Activated CD4-positive, alpha-beta T cell treated with anti-CD3 and anti-CD28 coated beads for 4 hours (primary cell): ENCODE results near the gene P2RY8.
"Not testable (repeated sequence)": the region's sequence is repeated elsewhere in the genome, so short reads cannot be mapped to it uniquely, and the experiment has no call there.

ENCODE experiments used
- DNase-seq, 2 donors: peaks; one replicate each; pipeline ENCODE4 v3.0.0-alpha.2; 2020

Gene P2RY8

DNA sequence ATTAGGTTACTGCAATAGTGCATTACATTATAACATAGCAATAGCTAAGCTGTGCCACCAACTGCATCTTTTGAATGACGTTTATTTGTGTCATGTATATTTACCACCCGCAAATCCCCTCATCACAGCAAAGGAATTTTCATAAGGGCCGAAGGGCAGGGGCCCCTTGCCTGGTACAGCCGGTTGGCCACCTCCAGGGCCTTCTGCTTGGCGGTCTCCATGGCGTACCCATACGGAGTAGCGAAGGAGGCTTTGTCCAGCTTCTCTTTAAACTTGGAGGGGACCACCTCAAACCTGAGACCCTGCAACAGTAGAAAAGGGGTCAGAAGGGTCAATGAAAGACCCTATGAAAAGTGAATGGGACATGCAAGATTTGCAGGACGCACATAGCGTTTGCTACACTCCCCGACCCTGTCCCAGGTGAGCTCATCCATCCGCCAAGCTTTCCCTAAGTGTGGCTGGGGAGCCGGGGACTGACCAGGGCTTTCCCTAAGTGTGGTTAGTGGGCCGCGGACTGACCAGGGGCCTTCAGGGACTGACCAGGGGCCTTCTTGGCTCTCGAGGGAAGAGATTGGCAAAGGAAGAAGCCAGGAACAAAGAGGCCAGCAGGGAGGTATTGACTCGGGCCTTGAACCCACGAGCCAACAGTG lies 94.8 kb downstream of the P2RY8 start:
- no peak for DNase-seq

DNA sequence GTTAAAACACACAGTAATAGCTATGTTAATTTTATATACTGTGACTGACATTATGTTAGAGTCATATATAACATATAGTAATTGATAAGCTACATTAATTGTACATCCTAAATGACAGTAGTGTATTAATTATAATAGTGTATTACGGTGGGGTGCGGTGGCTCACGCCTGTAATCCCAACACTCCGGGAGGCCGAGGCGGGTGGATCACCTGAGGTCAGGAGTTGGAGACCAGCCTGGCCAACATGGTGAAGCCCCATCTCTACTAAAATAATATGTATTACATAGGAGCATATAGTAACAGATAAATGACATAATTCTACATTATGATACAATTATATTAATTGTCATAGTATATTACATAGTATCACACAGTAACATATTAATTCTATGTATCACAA lies 96.5 kb downstream of the P2RY8 start:
- no peak for DNase-seq

DNA sequence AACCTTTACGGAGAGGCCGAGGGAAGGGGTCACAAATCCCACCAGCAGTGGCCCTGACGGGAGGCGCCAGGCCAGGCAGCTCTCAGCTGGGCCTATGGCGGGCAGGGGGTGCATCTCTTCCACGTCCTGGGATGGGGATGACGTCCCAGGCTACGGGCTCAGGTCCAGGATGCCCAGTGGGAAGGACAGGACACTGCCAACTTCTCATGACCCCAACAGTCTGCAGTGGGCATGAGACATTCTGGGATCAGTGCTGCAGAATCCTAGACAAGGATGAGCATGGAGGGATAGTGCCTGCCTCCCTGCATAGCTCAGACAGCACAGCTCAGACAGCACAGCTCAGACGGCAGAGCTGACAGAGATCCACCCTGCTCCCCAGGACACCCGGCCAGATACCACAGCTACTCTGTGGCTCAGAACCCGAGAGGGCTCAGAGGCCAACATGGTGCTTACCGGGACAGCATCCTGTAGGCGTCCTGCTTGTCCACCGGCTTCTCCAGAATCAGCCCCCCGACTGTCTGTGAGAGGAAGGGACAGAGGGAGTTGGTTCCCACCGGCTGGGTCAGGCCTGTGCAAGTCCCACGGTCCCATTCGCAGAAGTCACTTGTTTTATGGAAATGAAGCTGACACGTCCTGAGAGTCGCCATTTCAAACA lies 101.6 kb downstream of the P2RY8 start:
- DNase-seq, result no peak

DNA sequence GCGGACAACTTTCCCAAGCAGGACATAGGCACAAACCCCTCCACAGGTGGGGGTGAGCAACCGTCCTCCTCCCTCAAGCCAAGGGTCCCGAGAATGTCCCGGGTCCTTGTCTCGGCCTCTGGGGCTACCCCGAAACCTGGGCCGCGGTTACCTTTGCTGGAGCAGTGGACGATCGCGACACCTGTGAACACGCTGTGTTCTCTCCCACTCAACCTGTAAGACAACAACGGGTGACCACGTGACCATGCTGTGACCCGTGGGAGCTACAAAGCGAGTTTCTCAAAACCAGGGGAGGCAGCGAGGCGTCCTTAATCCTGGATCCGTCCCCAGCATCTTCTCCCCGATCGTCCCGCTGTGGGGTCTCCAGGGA lies 102.1 kb downstream of the P2RY8 start:
- no peak for DNase-seq

DNA sequence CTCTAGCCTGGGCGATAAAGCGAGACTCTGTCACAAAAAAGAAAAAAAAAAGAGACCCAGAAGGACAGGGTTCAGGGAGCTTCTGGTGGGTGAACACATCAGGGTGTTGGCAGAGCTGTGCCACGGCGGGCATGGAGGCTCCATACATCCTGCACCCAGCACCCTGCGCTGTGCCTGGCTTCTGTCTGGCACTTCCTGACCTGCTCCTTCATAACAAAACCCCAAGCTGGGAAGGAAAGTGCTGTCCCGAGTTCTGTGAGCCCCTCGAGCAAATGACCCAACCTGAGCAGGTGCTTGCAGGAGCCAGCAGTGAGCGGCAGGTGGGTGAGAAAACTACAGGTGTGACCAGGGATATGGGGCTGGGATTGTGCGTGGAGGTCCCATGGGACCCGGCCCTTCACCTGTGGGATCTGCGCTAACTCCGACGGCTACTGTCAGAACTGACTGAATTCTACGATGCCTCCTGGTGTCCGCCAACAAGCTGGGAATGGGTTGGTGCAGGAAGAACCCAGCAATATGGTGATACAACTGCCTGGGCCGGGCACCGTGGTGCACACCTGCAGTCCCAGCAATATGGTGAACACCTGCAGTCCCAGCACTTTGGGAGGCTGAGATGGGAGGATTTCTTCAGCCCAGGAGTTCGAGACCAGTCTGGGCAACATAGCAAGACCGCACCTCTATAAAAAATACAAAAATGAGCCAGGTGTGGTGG lies 103.2 kb downstream of the P2RY8 start:
- DNase-seq, result no peak

DNA sequence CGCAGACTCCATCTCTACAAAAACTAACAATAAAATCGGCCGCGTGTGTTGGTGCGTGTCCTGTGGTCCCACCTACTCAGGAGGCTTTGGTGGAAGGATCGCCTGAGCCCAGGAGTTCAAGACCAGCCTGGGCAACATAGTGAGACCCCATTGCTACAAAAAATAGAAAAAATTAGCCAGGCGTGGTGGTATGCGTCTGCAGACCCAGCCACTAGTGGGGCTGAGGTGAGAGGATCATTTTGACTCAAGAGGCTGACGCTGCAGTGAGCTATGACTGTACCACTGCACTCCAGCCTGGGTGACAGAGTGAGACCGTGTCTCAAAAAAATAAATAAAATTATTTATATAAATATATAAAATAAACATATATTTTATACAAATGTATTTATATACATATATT lies 106.5 kb downstream of the P2RY8 start:
- DNase-seq, result no peak

DNA sequence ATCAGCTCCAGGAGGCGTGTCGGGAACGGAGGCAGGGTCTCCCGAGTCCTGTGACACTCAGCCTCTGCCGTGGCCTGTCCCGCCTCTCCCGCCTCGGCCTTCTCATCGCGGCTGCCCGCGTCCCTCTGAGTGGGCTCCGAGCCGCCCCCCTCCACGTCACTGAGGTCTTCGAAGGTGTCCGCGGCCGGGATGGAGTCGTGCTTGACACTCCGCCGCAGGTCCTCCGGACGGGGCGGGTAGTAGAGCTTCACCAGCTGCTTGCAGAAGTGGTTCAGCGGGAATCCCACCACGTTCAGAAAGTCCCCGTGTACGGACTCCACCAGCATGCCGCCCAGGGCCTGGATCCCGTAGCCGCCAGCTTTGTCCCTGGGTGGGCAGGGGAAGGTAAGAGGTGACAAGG lies 109.2 kb downstream of the P2RY8 start:
- no peak for DNase-seq

DNA sequence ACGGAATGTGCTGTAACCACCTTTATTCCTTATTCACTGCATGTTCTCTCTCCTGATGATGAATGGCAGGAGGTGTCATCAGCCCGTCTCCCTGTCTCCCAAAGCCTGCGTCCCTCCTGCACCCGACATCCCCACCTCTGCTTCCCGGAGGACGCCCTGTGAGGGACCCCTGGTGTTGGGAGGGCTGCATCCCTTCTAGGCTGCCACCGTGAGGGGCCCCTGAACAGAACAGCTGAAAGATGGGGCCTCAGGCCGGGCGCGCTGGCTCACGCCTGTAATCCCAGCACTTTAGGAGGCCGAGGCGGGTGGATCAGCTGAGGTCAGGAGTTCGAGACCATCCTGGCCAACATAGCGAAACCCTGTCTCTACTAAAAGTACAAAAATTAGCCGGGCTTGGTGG lies 110.7 kb downstream of the P2RY8 start:
- not testable (repeated sequence) for DNase-seq

DNA sequence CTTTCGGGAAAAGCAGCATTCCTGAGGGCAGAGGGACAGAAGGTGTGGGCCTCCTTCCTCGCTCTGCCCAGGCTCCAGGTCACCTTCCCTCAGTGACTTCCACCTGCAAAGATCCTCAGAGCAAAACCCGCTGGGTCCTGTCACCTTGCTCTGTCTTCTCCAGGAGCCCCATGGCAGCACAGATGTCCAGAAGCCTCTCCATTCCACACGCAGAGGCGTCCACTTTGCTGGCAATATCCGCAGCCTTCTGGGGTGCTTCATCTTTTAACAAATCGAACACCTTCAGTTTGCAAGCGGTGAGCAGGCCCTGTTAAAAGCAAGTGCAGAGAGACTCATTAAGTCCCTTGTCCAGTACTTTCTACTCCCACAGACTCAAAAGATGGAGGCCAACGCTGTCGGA lies 111.6 kb downstream of the P2RY8 start:
- DNase-seq, result no peak

DNA sequence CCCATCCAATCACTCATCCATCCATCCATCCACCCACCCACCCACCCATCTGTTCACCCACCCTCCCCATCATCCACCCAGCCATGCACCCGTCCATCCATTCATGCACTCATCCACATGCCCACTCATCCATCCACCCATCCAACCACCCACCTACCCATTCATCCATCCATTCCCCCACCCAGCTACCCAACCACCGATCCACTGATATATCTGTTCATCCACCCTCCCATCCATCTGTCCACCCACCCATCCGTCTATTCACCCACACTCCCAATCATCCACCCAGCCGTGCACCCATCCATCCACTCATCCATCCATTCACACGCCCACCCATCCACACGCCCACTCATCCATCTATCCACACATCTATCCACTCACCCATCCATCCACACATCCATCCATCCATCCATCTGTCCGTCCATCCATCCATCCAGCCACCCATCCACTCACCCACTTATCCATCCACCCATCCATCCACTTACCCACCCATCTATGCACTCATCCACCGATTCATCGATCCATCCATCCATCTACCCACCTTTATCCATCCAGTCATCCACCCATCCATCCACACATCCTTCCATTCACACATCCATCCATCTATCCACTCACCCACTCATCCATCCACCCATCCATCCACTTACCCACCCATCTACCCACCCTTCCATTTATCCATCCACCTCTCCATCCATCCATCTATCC lies 112.7 kb downstream of the P2RY8 start:
- no peak for DNase-seq

DNA sequence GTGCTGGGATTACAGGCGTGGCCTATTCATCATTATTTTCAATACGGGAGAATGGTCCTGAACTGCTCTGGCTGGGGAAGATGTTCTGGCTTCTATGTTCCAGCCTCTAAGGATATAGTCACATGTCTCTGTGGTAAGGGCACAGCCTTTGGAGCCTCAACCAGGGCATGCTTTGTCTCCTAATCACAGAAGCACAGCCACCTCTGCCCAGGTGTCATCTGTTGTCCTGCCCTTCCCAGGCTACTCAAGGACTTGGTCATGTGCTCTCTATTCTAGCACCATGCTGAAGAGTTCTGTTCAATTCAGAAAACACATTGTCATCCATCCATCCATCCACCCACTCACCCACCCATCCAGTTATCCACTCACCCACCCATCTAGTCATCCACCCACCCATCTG lies 113.8 kb downstream of the P2RY8 start:
- no peak for DNase-seq

DNA sequence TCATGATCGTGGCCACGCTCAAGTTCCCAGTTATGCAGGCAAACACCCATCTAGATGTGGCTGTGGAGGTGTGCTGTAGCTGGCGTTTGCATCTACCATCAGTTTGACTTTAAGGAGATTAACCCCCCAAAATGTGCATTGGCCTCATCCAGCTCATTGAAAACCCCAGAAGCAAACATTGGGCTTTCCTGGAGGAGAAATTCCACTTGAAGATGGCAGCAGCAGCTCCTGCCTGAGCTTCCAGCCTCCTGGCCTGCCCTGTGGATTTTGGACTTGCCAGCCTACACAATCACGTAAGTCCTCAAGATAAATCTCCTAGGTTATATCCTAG lies 114.9 kb downstream of the P2RY8 start:
- DNase-seq, result no peak

DNA sequence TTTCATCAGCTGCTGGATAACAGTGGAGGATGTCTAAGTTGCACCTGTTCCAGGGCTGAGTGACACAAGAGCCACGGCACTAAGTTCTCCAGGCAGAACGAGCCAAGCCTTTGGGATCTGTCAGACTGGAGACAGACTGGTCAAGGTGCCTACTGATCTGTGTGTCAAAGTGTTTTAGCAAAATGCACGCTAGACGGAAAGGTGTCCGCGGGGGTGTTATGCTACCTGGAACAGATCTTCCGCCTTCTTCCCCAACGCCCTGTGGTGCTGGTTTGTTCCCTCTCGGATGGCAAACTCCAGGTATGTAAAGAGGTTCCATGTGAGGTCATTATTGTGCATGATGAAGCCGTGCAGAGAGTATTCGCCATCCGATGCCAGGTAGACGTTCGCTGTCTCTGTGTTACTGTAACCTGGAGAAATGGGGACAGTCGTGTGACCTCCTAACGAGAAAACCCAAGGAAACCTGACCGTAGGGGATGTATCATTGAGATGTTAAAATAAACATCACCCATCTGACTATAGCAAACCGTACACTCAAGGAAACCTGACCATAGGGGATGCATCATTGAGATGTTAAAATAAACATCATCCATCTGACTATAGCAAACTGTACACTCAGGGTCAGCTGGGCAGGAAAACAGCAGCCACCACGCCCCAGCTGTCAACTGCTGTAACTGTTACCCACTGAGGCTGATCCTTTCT lies 115.4 kb downstream of the P2RY8 start:
- no peak for DNase-seq

DNA sequence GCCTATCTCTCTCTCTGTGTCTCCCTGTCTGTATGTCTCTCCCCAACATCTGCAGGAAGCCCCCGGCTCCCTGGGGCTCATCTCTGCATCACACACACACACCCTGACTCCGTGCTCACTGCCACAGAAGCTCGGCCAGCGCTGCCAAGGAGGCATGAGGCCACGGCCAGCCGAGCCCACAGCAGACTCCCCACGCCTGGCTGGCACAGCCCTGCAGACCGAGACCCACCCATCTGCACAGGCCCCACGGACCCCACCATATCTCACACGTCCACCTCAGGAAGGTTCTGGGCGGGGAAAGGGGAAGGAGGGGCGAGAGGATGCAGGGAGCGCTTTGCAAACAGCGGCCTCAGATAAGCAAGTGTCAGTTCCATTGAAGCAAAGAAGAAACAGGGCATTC lies 116.6 kb downstream of the P2RY8 start:
- no peak for DNase-seq

DNA sequence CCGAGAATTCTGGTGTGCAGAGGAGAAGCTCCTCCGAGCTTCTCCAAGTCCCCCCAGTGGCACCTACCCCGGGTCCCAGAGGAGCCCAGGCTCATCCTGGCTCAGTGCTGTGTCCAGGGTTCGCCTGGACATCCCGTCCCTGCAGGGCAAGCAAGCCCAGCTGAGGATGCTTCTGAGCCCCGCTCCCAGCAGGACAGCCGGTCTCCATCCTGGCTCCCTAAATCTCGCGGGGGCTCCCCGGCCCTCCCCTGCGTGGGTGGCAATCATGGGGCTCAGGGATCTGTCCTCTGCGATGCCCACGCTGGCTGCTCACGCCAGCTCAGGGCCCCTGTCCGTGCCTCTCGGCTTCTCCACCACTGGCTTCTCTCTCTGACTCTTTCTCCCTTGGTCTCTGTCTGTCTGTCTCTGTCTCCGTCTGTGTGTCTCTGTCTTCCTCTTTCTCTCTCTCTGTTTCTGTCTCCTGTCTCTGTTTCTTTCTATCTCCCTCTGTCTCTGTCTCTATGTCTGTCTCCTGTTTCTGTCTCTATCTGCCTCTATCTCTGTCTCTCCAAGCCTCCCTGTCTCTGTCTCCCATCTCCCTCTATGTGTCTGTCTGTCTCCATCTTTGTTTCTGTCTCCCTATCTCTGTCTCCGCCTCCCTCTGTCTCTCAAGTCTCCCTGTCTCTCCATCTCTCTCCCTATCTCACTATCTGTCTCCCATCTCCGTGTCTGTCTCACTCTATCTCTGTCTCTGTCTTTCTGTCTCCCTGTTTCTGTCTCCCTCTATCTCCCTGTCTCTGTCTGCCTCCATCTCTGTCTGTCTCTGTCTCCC lies 117.2 kb downstream of the P2RY8 start:
- DNase-seq, result no peak

DNA sequence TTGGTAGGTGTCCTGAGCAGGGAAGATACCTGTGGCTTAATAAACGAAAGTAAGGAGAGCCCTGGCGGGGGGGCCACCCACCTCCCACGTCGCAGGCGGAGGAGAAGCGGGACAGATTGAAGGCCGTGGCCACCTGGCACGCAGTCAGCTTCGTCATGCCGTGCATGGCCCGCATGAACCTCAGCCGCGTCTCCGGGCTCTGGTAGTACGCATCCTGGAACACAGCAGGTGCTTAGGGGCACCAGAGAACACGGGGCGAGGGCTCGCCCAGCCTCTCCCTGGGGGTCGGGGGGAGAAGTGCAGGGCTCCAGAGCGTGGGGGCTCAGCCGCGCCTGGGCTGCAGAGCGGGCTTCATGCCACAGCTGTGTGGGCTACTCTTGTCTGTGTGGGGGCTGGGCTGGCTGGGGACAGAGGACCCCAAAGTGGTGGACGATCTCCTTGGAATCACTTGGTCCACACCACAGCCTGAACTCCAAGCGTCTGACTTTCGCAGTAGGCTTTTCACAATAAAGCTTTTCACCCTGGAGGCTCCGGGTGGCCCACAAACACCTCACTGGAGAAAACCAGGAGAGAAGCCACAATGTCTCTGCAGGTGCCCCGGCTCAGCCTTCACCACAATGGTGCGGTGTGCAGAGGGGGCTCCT lies 118.0 kb downstream of the P2RY8 start:
- no peak for DNase-seq

DNA sequence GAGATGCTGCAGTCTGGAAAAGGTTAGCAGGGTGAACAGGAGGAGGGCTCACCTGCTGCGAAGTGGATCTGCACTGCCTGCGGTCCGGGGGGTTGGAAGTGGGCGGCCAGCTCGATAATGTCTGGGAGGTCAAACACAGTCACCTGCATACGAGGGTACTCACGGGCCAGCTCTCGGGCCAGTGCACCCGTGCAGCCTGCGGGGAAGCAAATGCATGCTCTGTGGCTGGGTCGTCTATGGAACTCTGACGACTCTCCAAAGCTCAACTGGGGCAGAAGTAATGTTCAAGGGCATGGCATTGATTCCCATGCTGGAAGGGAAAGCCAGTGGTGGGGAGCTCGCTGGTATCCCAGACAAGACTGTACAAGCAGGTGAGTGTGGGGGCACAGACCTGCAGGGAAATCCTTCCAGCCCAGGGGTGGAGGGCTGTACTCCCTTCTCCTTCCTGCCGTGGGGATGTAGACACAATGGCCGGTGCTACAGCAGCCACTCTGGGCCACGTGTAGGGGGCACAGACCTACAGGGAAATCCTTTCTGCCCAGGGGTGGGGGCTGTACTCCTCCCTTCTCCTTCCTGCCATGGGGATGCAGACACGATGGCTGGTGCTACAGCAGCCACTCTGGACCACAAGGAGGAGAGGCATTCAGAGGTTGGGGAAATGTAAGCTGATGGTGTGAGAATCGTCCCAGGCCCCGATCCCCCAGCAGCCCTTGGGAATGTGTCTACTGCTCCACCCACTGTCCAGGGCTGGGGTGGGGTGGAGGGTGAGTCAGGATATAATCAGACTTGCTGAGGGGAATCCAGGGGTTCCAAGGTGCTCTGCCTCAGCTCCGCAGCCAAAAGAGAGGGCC lies 118.8 kb downstream of the P2RY8 start:
- no peak for DNase-seq

DNA sequence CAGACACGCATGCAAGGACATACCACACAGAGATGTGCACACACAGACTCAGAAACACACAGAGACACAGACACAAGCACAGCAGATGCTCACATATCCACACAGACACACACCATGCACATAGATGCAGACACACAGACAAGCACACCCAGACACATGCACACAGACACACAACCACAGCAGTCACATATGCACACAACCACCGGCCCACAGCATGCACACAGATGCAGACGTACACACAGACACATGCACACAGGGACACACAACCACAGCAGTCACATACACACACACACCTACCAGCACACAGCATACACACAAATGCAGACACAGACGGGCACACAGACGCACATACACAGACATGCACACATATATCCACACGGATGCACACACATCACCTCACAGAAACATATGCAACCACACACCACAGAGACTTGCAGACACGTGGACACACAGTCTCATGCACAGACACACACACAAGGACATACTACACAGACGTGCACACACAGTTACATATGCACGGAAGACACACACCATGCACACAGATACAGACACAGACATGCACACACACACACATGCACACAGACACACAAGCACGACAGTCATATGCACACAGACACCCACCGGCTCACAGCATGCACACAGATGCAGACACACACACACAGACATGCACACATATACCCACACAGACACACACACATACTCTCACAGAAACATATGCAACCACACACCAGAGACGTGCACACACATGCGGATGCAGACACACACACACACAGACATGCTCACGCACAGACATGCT lies 119.8 kb downstream of the P2RY8 start:
- no peak for DNase-seq

DNA sequence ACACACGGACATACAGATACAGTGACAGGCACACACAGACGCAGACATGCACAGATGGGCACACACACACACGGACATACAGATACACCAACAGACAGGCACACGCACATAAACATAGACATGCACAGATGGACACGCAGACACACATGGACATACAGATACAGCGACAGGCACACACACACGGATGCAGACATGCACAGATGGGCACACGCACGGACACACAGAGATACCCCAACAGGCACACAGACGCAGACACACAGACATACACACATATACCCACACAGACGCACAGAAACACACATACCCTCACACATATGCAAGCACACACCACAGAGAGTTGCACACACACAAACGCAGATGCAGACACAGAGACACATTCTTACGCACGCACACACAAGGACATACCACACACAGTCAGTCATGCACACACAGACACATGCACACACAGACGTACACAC lies 120.6 kb downstream of the P2RY8 start:
- DNase-seq, result no peak
